Astrocyte (in vitro differentiated cells and primary cell): ENCODE measurements around the gene BMAL1. TPM values are rescaled to one million over a fixed set of nuclear protein-coding genes. Genes with fewer than 3 reads are reported as not detected.

Experiments used
- DNase-seq: peaks from one replicate; pipeline ENCODE4 v3.0.0-alpha.2; 2010; ENCODE audit warnings: low read depth
- FAIRE-seq: peaks from 2 replicates; lab custom pipeline; 2011; peaks lifted over from hg19 to GRCh38; lab: Jason Lieb, UNC
- H2AFZ ChIP-seq: 2 replicates; pipeline ENCODE4 v1.6.0; 2012; ENCODE audit warnings: low read depth, low read length, inconsistent platforms
- H3K27ac ChIP-seq: 2 replicates; pipeline ENCODE4 v1.5.1; 2011; ENCODE audit warnings: low read depth, low read length, inconsistent platforms
- H3K27me3 ChIP-seq: 2 replicates; pipeline ENCODE4 v1.6.0; 2011; ENCODE audit warnings: low read length, inconsistent platforms; ENCODE audit not compliant: insufficient read depth
- H3K36me3 ChIP-seq: 2 replicates; pipeline ENCODE4 v1.5.1; 2011; ENCODE audit warnings: low read length, inconsistent platforms; ENCODE audit not compliant: insufficient read depth
- H3K4me1 ChIP-seq: 2 replicates; pipeline ENCODE4 v1.5.1; 2011; ENCODE audit warnings: low read length, inconsistent platforms; ENCODE audit not compliant: insufficient read depth
- H3K4me2 ChIP-seq: 2 replicates; pipeline ENCODE4 v1.6.0; 2012; ENCODE audit warnings: low read length, inconsistent platforms
- H3K4me3 ChIP-seq: 2 replicates; pipeline ENCODE4 v1.5.1; 2011; ENCODE audit warnings: low read depth, mild to moderate bottlenecking, low read length, inconsistent platforms; ENCODE audit not compliant: insufficient read depth
- H3K79me2 ChIP-seq: 2 replicates; pipeline ENCODE4 v1.6.0; 2012; ENCODE audit warnings: mild to moderate bottlenecking, low read length, inconsistent platforms; ENCODE audit not compliant: insufficient read depth
- H3K9ac ChIP-seq: 2 replicates; pipeline ENCODE4 v1.6.0; 2012; ENCODE audit warnings: mild to moderate bottlenecking, low read length, inconsistent platforms
- H3K9me3 ChIP-seq: 2 replicates; pipeline ENCODE4 v1.5.1; 2012; ENCODE audit warnings: low read depth, mild to moderate bottlenecking, low read length, inconsistent platforms; ENCODE audit not compliant: insufficient read depth
- H4K20me1 ChIP-seq: 2 replicates; pipeline ENCODE4 v1.6.0; 2012; ENCODE audit warnings: low read length, inconsistent platforms; ENCODE audit not compliant: insufficient read depth
- H3K27ac Mint-ChIP-seq: one replicate; pipeline ENCODE4 v1.8.0; 2021; ENCODE audit warnings: mild to moderate bottlenecking, mixed read lengths; ENCODE audit not compliant: unreplicated experiment
- H3K27me3 Mint-ChIP-seq: one replicate; pipeline ENCODE4 v1.8.0; 2021; ENCODE audit warnings: low read depth, mixed read lengths; ENCODE audit not compliant: unreplicated experiment
- H3K36me3 Mint-ChIP-seq: one replicate; pipeline ENCODE4 v1.8.0; 2021; ENCODE audit warnings: low read depth, mixed read lengths; ENCODE audit not compliant: unreplicated experiment
- H3K4me1 Mint-ChIP-seq: one replicate; pipeline ENCODE4 v1.8.0; 2021; ENCODE audit warnings: low read depth, mixed read lengths; ENCODE audit not compliant: unreplicated experiment
- H3K4me3 Mint-ChIP-seq: one replicate; pipeline ENCODE4 v1.8.0; 2021; ENCODE audit warnings: mild to moderate bottlenecking, moderate library complexity, mixed read lengths; ENCODE audit not compliant: unreplicated experiment
- H3K9me3 Mint-ChIP-seq: one replicate; pipeline ENCODE4 v1.8.0; 2021; ENCODE audit warnings: mild to moderate bottlenecking, mixed read lengths; ENCODE audit not compliant: unreplicated experiment
- EZH2 ChIP-seq: IDR thresholded peaks from 2 replicates; pipeline ENCODE4 v1.6.1; 2012; ENCODE audit warnings: mild to moderate bottlenecking, low read length, inconsistent platforms; ENCODE audit not compliant: insufficient read depth
- total RNA-seq: library from RNA; stranded (reverse); gene quantifications from 2 replicates; pipeline ENCODE4 v1.2.1, GENCODE V29; 2021
- TF ChIP-seq, protein P1 (sequence below): IDR thresholded peaks from 2 replicates; pipeline ENCODE4 v1.5.1; 2011; ENCODE audit warnings: low read depth, mild to moderate bottlenecking, inconsistent platforms, low read length, moderate library complexity; ENCODE audit not compliant: insufficient read depth

Gene BMAL1
- total RNA-seq, 1 donor from 2014 or later, result 26.9 TPM

DNA sequence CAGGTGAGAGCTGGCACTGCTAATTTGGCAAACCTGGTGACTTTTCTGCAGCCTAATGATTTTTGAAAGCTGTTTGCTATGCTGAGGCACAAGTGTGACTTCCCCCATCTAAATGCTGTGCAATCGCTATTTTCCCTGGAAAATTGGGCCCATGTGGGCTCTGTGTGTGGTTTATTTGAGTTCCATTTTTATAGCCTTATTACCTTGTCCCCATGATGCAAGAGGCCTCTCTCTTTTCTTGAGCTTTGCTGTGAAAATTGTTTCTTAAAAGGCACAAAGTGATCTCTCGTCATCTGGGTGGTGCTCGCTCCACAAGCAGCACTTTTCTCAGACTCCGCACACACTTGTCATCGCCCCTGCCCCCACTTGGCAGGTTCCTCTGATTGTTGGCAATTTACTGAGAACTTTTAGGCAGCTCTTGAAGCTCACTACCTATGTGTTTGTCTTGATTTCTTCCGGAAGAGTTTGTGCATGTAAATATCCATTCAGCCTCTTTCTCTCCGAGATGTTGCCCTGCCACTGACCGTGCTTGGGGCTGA lies 24.9 kb downstream of the BMAL1 start:
- no peak for TF ChIP-seq EZH2
- TF ChIP-seq, protein P1, sequence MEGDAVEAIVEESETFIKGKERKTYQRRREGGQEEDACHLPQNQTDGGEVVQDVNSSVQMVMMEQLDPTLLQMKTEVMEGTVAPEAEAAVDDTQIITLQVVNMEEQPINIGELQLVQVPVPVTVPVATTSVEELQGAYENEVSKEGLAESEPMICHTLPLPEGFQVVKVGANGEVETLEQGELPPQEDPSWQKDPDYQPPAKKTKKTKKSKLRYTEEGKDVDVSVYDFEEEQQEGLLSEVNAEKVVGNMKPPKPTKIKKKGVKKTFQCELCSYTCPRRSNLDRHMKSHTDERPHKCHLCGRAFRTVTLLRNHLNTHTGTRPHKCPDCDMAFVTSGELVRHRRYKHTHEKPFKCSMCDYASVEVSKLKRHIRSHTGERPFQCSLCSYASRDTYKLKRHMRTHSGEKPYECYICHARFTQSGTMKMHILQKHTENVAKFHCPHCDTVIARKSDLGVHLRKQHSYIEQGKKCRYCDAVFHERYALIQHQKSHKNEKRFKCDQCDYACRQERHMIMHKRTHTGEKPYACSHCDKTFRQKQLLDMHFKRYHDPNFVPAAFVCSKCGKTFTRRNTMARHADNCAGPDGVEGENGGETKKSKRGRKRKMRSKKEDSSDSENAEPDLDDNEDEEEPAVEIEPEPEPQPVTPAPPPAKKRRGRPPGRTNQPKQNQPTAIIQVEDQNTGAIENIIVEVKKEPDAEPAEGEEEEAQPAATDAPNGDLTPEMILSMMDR, result no peak
- H4K20me1 ChIP-seq, result peaks cover 94% of the 10 kb centered on the region
- peaks cover 28% of the 10 kb centered on the region for H3K4me1 Mint-ChIP-seq

DNA sequence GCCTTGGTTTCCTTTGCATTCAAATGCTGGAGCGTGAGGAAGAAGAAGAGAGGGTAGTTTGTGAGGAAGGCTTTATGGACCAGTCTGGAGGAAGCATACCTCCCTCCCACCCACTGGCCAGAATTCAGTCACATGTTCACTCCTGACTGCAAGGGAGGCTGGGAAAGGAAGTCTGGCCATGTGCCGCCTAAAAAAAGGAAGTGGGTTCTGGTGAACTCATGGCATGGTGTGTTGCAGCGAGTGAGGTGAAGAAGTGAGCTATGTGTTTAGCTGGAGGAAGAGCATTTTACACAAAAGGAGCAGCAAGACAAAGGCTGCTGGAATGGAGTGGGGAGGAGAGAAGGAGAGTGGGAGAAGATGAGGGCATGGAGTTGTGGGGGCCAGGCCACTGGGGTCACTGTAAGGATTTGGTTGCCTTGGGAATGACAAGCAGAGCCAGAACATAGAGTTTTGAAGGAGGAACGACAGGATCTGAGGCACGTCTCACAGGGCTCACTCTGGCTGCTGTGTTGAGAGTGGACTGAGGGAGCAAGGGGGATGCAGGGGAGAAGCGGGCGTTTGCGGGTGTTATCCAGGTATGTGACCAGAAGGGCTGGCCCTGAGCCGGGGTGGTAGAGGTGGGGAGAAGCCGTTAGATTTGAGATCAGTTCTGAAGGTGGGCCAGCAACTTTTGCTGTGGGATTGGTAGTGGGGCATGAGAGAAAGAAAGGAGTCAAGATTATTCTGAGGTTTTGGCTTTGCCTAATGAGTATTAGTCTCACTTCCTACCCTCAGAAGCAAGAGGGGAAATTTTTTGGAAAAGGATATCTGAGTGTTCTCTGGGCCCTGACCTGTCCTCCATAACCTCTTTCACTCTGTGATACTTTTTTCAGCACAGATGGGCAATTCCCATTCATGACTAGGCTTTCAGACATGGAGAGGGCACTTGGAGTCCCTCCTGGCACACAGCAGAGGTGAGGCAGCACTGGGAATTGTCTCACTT lies 26.4 kb downstream of the BMAL1 start:
- Histone ChIP-seq H3K27me3 (no peaks in the 10 kb centered on the region), H3K79me2 (peaks cover 90% of the 10 kb centered on the region), H3K4me1 (no peaks in the 10 kb centered on the region), H2AFZ (no peak overlapping the region), H3K9me3 (no peaks in the 10 kb centered on the region), H3K4me2 (no peak overlapping the region), H3K27ac (no peak overlapping the region), H3K9ac (no peak overlapping the region), H4K20me1 (peaks cover 92% of the 10 kb centered on the region), H3K4me3 (no peak overlapping the region), H3K36me3 (no peaks in the 10 kb centered on the region)
- peaks cover 20% of the 10 kb centered on the region for H3K4me1 Mint-ChIP-seq
- H3K36me3 Mint-ChIP-seq, result peaks cover 4% of the 10 kb centered on the region
- FAIRE-seq (no peak), DNase-seq (no peak)
- peak overlapping the region; percentile 4 for H3K4me3 Mint-ChIP-seq
- no peak for TF ChIP-seq EZH2
- TF ChIP-seq, protein P1, result no peak
- H3K27me3 Mint-ChIP-seq, result no peaks in the 10 kb centered on the region
- peaks cover 2% of the 10 kb centered on the region for H3K9me3 Mint-ChIP-seq
- H3K27ac Mint-ChIP-seq, result no peak overlapping the region

More for the DNA sequence above, 24.9 kb downstream of the BMAL1 start:
- H3K27ac Mint-ChIP-seq, result no peak overlapping the region
- Histone ChIP-seq H3K4me3 (no peak overlapping the region), H3K9ac (no peak overlapping the region), H3K4me2 (no peak overlapping the region), H3K4me1 (no peaks in the 10 kb centered on the region), H3K9me3 (no peaks in the 10 kb centered on the region), H3K27me3 (no peaks in the 10 kb centered on the region), H3K27ac (no peak overlapping the region), H3K36me3 (no peaks in the 10 kb centered on the region), H2AFZ (no peak overlapping the region), H3K79me2 (peaks cover 91% of the 10 kb centered on the region)
- H3K4me3 Mint-ChIP-seq, result no peak overlapping the region
- DNase-seq (no peak), FAIRE-seq (no peak)
- H3K36me3 Mint-ChIP-seq, result peaks cover 4% of the 10 kb centered on the region
- H3K27me3 Mint-ChIP-seq, result no peaks in the 10 kb centered on the region
- peaks cover 2% of the 10 kb centered on the region for H3K9me3 Mint-ChIP-seq
